Inflammatory macrophage treated with lipopolysaccharide for 4 hours (primary cell): ENCODE data around the gene MAP2K2.

Experiments used
- DNase-seq: peaks from one replicate; pipeline ENCODE4 v3.0.0-alpha.2; 2020

The MAP2K2 gene

DNA sequence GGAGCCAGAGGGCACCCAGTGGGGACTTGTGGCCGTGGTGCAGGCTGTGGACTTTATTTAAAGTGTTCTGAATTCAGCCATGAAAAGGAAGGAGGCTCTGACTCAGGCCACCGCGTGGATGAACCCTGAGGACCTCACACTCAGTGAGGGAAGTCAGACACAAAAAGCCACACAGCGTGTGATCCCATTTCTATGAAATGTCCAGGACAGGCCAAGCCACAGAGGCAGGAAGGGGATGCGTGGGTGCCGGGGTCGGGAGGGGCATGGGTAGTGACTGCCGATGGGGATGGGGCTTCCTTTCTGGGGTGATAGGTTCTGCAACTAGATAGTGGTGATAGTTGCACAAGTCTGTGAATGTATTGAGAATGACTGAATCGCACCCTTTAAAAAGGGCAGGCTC is 48.5 kb downstream of the MAP2K2 start:
- peak; percentile 97 for DNase-seq

GRCh38 chr19:4071610-4072009 is 52.3 kb downstream of the MAP2K2 start:
- no peak for DNase-seq

DNA sequence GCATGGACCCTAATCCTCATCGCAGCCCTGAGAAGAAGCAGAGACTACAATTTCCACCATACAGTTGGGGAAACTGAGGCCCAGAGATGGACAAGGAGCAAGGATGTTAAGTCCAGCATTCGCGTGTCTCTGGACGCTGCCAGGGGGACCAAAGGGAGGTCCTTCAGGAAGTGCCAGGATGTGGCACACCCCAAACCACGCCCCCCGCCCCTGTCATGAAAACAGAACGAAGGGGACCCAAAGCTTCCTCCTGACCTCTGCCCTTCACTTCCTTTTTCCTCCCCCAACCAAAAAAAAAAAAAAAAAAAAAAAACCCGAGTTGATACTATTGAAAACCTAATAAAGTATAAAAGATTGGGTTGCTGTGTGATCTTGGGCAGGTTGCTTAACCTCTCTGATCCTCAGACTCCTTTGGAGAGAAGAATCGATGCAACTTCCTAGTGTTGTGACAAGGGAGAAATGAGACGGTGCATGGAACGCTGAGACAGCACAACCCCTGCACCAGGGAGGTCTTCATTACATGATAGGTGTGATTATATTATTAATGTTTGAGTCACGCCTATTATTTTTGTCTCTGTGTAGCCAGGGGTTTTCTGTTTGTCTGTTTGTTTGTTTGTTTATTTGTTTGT is 54.5 kb downstream of the MAP2K2 start:
- peak; percentile 72 for DNase-seq

GRCh38 chr19:4068047-4068966 is 55.6 kb downstream of the MAP2K2 start:
- peak; percentile 71 for DNase-seq

- no peak for DNase-seq
Observed at GRCh38 chr19:4067396-4068046, 56.4 kb downstream of the MAP2K2 start.

DNA sequence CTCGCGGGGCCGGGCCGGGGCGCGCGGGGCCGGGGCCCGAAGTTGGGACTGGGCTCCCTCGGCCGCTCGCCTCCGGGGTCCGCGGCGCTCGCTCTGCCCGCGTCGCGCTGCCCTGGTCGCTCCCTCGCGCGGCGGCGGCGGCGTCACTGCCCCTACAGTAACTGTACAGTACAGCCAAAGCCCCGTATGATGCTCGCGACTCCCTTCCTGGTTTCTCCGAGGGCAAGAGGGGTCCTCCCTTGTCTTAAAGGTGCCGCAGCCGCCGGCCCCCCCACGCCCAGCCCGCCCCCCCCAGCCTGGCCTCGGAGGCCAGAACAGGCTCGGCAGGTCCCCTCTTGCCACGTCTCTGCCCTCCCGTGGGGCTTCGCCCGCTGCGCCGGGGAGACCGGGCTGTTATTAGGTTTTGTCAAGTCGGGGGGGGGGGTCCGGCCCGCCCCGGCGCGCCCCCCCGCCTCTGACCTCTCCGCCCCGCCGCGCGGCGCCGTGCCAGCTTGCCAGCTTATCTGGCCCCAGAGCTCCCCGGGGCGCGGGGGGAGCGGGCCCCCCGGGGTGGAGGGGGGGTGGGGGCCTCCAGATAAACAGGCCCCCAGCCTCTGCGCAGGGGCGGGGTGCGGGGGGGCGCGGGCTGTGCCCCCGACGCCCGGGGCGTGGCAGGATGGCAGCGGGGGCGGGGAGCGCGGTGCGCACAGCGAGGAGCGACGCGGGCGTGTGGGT is 57.1 kb downstream of the MAP2K2 start, which contains the start of gene ZBTB7A:
Gene ZBTB7A, minus strand, starts transcription at position 218 of the 714 bp plus-strand sequence. CDS start 11,667 bp downstream, outside the sequence.
- DNase-seq = peak; percentile 79

- DNase-seq = no peak
Observed at GRCh38 chr19:4066176-4066606, 57.7 kb downstream of the MAP2K2 start.

GRCh38 chr19:4065430-4066175 is 58.3 kb downstream of the MAP2K2 start:
- DNase-seq = peak; percentile 98

DNA sequence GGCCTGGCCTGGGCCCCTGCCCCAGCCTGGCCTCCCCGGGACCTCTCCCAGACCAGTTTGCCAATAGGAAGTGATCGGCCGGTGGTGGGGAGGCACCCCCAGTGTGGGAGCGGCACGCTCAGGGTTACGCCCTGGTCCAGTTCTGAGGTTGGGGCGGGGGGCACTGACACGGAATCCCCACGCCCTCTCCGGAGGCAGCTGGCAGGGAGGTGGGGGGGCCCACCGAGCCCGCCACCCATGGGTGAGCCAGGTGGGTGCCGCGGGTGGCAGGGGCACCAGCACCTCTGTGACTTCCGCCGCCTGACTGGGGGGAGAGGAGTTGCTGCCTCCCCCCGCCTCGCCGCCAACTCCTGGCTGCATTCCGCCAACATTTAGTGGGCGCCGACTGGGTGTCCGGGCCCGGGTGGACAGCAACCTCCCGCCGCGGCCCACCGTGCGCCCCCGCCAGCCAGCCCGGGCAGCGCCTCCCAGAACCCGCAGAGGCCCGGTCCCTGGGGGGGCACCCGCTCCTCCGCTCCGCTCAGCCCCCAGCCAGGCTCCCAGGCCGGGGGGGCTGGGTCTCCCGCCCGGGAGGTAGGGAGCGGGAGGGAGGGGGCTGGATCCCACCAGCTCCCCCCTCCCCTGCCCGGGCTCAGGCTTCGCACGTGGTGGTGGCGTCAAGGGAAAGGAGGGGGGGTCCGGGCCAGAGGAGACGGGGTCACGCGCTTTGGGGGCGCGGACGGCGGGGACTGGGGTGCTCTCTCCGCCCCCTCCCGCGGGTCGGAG is 59.2 kb downstream of the MAP2K2 start:
- peak; percentile 24 for DNase-seq

DNA sequence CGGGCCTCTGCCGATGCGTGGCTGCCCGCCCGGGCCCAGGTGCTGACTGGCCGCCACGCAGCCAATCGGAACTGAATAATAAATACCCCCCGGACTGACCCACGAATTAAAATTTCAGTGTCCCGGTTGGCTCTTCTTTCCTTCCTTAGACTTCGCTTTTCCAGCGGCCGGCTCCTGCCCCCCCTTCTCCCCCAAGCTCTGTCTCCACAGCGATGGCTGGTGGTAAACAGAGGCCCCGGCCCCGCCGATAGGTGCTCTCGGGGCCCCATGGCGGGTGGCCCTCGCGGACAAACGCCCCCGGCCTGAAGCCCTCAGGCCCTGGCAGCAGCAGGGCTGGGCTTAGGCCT is 59.8 kb downstream of the MAP2K2 start:
- no peak for DNase-seq

DNA sequence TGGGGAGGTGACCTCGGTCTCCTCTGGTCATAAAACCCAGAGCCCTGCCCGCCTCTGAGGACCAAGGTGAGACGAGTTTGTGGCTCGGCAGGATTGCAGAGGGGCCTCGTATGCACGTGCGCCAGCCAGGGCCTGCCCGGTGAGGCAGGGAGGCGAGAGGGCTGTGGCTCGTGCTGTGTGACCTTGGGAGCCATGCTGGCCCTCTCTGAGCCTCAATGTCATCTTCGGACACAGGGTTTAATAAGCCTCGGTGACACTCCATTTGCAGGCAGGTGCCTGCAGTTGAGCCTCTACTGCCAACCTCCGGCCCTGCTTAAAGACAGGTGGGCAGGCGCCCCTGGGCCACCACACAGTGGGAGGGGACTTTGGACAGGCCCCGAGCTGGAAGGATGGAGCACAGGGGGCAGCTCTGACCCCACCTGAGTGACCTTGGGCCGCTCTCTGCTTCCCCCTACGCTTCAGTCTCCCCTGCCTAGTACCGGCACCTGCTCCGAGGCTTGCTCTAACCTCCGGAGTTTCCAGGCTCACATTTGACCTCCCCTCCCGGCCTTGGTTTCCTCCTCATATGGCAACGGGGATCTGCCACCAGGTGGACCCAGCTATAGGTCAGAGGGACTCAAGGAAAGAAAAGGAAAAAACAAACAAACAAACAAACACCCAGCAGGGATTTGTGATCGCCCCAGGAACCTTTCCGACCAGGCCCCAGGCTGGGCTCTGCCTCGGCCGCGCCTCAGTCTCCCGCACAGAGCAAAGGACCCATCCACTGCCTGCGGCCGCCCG is 60.4 kb downstream of the MAP2K2 start:
- no peak for DNase-seq

DNA sequence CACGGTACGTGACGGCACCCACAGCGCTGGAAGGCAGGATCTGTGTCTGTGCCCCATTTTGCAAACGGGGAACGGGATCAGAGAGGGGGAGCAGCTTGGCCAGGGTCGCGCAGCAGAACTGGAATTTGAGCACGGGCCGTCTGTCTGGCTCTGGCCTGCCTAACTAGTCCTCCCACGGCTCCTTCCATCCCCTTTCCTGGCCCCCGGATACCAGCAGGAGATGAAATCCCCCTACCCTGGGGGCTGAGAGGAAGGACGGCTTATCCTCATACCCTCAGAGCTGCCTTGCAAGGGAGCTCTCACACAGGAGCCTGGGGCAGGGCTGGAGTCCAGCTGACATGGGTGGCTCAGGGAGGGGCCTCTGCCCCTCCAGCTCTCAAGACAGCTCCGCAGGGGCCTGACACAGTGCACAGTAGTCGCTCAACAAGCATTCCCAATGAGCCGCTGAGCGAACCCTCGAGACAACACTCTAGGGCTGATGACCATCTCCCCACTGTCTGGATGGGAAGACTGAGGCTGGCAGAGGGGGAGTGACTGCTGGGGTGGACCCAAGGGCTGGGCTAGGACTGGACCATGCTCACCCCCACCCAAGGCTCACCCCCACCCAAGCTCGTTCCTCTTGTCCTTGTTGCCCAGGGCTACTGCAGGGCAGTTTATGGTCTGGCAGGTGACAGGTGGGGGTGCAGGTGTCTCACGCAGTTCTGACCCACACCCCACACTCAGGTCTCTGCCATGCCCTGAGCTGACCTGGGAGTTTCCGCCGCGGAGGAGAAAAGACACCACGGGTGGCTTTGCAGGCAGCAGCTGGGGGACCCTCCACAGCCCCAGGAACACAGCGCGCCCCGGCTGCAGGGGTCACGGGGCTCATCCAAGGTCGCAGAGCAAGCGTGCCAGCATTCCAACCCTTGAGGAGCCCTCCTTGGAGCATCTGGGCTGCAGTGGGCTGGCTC is 61.2 kb downstream of the MAP2K2 start:
- DNase-seq = no peak

DNA sequence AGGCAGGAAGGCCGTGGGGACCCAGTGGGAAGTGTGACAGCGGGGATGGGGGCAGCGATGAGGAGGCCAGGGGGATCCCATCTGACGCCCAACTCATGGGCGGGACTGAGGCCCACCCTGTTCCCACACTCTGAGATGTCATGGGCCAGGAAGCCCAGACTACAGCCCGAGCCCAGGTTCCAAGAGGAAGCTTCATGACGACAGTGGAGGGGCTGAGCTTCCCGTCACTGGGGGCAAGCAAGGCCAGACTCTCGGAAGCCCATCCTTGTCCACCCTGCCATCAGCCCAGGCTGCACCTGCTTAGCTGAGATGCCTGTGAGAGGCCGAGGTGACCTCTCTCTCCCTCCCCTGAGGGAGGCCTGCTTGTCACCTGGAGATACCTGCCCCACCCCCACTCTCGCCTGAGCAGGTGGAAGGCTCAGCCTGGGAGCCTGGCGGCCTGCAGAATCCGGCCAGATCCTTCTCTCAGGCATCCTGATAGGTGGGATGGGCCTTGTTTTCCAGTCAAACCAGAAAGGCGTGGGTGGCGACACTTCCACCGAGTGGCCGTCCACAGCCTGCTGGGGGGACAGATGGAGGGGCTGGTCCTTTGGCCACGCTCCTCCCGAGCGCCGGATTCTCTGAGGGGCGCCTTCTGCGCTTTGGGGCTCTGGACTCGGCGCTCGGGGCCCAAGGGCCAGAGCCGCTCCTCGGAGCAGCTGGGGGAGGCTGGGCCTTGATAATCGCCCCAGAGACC is 62.1 kb downstream of the MAP2K2 start:
- DNase-seq = no peak

- no peak for DNase-seq
Observed at GRCh38 chr19:4061178-4061682, 62.7 kb downstream of the MAP2K2 start.

GRCh38 chr19:4060621-4061177 is 63.2 kb downstream of the MAP2K2 start:
- no peak for DNase-seq

DNA sequence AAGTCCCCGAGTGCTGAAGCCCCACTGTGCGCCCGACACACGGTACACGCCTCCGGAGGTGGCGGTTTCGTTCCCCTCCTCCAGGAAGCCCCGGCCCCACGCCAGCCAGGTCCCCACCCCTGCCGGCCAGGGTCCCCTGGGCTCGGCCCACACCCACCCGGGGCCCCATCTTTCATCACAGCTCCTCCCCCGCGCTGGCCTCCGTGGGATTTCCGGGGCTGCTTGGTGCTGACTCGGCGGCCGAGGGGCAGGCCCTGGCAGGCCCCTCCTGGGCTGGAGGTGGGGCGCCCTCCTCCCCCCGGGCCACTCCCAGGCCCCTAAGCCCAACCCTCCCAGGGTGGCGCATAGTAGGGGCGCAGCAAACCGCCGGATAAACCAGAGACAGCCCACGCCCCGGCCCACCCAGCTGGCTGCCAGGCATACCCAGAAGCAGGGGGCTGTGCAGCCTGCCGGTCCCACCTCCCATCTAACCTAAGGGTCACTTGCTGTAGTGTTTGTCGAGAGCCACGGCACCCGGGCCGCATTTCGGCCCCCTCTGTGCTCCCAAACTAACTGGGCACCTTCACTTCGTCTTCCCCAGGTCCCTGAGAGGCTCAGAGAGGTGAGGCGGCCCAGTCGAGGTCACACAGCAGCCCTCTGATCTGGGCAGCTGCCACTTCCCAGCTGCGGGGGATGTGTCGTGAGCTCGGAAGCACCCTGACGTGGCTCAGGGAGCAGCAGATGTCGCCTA is 63.9 kb downstream of the MAP2K2 start:
- peak; percentile 79 for DNase-seq

- DNase-seq = no peak
Observed at GRCh38 chr19:4059453-4059871, 64.5 kb downstream of the MAP2K2 start.
